ENCODE results near the gene SDC4.

Gene SDC4

GRCh38 chr20:45292343-45292742 is 55.9 kb downstream of the SDC4 start:
- no peak overlapping the region for H3K27ac ChIP-seq (ENCODE audit: low read length)
- H3K9ac ChIP-seq (ENCODE audit: low read length in 2 of 2): no peak overlapping the region
- H3K9me3 ChIP-seq (ENCODE audit: control insufficient read depth in 2 of 2, low read length in 2 of 2): no peaks in the 10 kb centered on the region
- H3K27me3 ChIP-seq (ENCODE audit: control insufficient read depth in 1 of 2, insufficient read depth in 2 of 2, low read length in 2 of 2): peaks cover 8 to 23% of the 10 kb centered on the region in 2 donors
- no peak overlapping the region for H3K4me3 ChIP-seq (ENCODE audit: low read length in 2 of 2)
- H3K4me1 ChIP-seq (ENCODE audit: control insufficient read depth, insufficient read depth, low read length): peaks cover 13% of the 10 kb centered on the region
- H3K36me3 ChIP-seq (ENCODE audit: control insufficient read depth in 2 of 2, insufficient read depth in 2 of 2, low read length in 2 of 2): no peaks in the 10 kb centered on the region

- H3K27me3 ChIP-seq (ENCODE audit: control insufficient read depth in 1 of 2, insufficient read depth in 2 of 2, low read length in 2 of 2): peaks cover 8 to 22% of the 10 kb centered on the region in 2 donors
- H3K4me3 ChIP-seq (ENCODE audit: low read length in 2 of 2): no peak overlapping the region
- H3K9ac ChIP-seq (ENCODE audit: low read length in 2 of 2): no peak overlapping the region
- no peak overlapping the region for H3K27ac ChIP-seq (ENCODE audit: low read length)
- H3K36me3 ChIP-seq (ENCODE audit: control insufficient read depth in 2 of 2, insufficient read depth in 2 of 2, low read length in 2 of 2): no peaks in the 10 kb centered on the region
- H3K4me1 ChIP-seq (ENCODE audit: control insufficient read depth, insufficient read depth, low read length): peaks cover 13% of the 10 kb centered on the region
- no peaks in the 10 kb centered on the region for H3K9me3 ChIP-seq (ENCODE audit: control insufficient read depth in 2 of 2, low read length in 2 of 2)
Observed at GRCh38 chr20:45291526-45291925, 56.7 kb downstream of the SDC4 start.

GRCh38 chr20:45290677-45291355 is 57.4 kb downstream of the SDC4 start:
- Histone ChIP-seq H3K4me1 (ENCODE audit: control insufficient read depth, insufficient read depth, low read length) (peaks cover 13% of the 10 kb centered on the region), H3K4me3 (ENCODE audit: low read length in 2 of 2) (no peak overlapping the region), H3K27me3 (ENCODE audit: control insufficient read depth in 1 of 2, insufficient read depth in 2 of 2, low read length in 2 of 2) (peaks cover 8 to 17% of the 10 kb centered on the region in 2 donors), H3K27ac (ENCODE audit: low read length) (no peak overlapping the region), H3K36me3 (ENCODE audit: control insufficient read depth in 2 of 2, insufficient read depth in 2 of 2, low read length in 2 of 2) (no peaks in the 10 kb centered on the region), H3K9me3 (ENCODE audit: control insufficient read depth in 2 of 2, low read length in 2 of 2) (no peaks in the 10 kb centered on the region), H3K9ac (ENCODE audit: low read length in 2 of 2) (no peak overlapping the region)

GRCh38 chr20:45289942-45290676 is 58.1 kb downstream of the SDC4 start:
- Histone ChIP-seq H3K27me3 (ENCODE audit: control insufficient read depth in 1 of 2, insufficient read depth in 2 of 2, low read length in 2 of 2) (peaks cover 5 to 15% of the 10 kb centered on the region in 2 donors), H3K4me3 (ENCODE audit: low read length in 2 of 2) (no peak overlapping the region), H3K9ac (ENCODE audit: low read length in 2 of 2) (no peak overlapping the region), H3K36me3 (ENCODE audit: control insufficient read depth in 2 of 2, insufficient read depth in 2 of 2, low read length in 2 of 2) (no peaks in the 10 kb centered on the region), H3K27ac (ENCODE audit: low read length) (no peak overlapping the region), H3K9me3 (ENCODE audit: control insufficient read depth in 2 of 2, low read length in 2 of 2) (no peaks in the 10 kb centered on the region), H3K4me1 (ENCODE audit: control insufficient read depth, insufficient read depth, low read length) (peaks cover 13% of the 10 kb centered on the region)

- Histone ChIP-seq H3K27ac (ENCODE audit: low read length) (no peak overlapping the region), H3K9ac (ENCODE audit: low read length in 2 of 2) (no peak overlapping the region), H3K9me3 (ENCODE audit: control insufficient read depth in 2 of 2, low read length in 2 of 2) (no peaks in the 10 kb centered on the region), H3K4me3 (ENCODE audit: low read length in 2 of 2) (no peak overlapping the region), H3K36me3 (ENCODE audit: control insufficient read depth in 2 of 2, insufficient read depth in 2 of 2, low read length in 2 of 2) (no peaks in the 10 kb centered on the region), H3K4me1 (ENCODE audit: control insufficient read depth, insufficient read depth, low read length) (peaks cover 12% of the 10 kb centered on the region), H3K27me3 (ENCODE audit: control insufficient read depth in 1 of 2, insufficient read depth in 2 of 2, low read length in 2 of 2) (peaks cover 2 to 9% of the 10 kb centered on the region in 2 donors)
Observed at GRCh38 chr20:45288860-45289259, 59.4 kb downstream of the SDC4 start.

GRCh38 chr20:45288376-45288775 is 59.8 kb downstream of the SDC4 start:
- peaks cover 7% of the 10 kb centered on the region for H3K4me1 ChIP-seq (ENCODE audit: control insufficient read depth, insufficient read depth, low read length)
- H3K27me3 ChIP-seq (ENCODE audit: control insufficient read depth in 1 of 2, insufficient read depth in 2 of 2, low read length in 2 of 2): peaks cover 3 to 7% of the 10 kb centered on the region in 2 donors
- H3K27ac ChIP-seq (ENCODE audit: low read length): no peak overlapping the region
- no peaks in the 10 kb centered on the region for H3K36me3 ChIP-seq (ENCODE audit: control insufficient read depth in 2 of 2, insufficient read depth in 2 of 2, low read length in 2 of 2)
- H3K4me3 ChIP-seq (ENCODE audit: low read length in 2 of 2): no peak overlapping the region
- H3K9ac ChIP-seq (ENCODE audit: low read length in 2 of 2): no peak overlapping the region
- no peaks in the 10 kb centered on the region for H3K9me3 ChIP-seq (ENCODE audit: control insufficient read depth in 2 of 2, low read length in 2 of 2)

- H3K27ac ChIP-seq (ENCODE audit: low read length): no peak overlapping the region
- no peak overlapping the region for H3K9ac ChIP-seq (ENCODE audit: low read length in 2 of 2)
- H3K27me3 ChIP-seq (ENCODE audit: control insufficient read depth in 1 of 2, insufficient read depth in 2 of 2, low read length in 2 of 2): peaks cover 0 to 12% of the 10 kb centered on the region in 2 donors
- no peaks in the 10 kb centered on the region for H3K9me3 ChIP-seq (ENCODE audit: control insufficient read depth in 2 of 2, low read length in 2 of 2)
- no peaks in the 10 kb centered on the region for H3K36me3 ChIP-seq (ENCODE audit: control insufficient read depth in 2 of 2, insufficient read depth in 2 of 2, low read length in 2 of 2)
- no peaks in the 10 kb centered on the region for H3K4me1 ChIP-seq (ENCODE audit: control insufficient read depth, insufficient read depth, low read length)
- no peak overlapping the region for H3K4me3 ChIP-seq (ENCODE audit: low read length in 2 of 2)
Observed at GRCh38 chr20:45283551-45284057, 64.6 kb downstream of the SDC4 start.

- H3K27ac ChIP-seq (ENCODE audit: low read length): no peak overlapping the region
- H3K9me3 ChIP-seq (ENCODE audit: control insufficient read depth in 2 of 2, low read length in 2 of 2): no peaks in the 10 kb centered on the region
- no peaks in the 10 kb centered on the region for H3K36me3 ChIP-seq (ENCODE audit: control insufficient read depth in 2 of 2, insufficient read depth in 2 of 2, low read length in 2 of 2)
- H3K27me3 ChIP-seq (ENCODE audit: control insufficient read depth in 1 of 2, insufficient read depth in 2 of 2, low read length in 2 of 2): peaks cover 0 to 11% of the 10 kb centered on the region in 2 donors
- no peak overlapping the region for H3K9ac ChIP-seq (ENCODE audit: low read length in 2 of 2)
- H3K4me3 ChIP-seq (ENCODE audit: low read length in 2 of 2): no peak overlapping the region
- H3K4me1 ChIP-seq (ENCODE audit: control insufficient read depth, insufficient read depth, low read length): no peaks in the 10 kb centered on the region
Observed at GRCh38 chr20:45282700-45283550, 65.3 kb downstream of the SDC4 start.

- Histone ChIP-seq H3K4me3 (ENCODE audit: low read length in 2 of 2) (no peak overlapping the region), H3K9ac (ENCODE audit: low read length in 2 of 2) (no peak overlapping the region), H3K4me1 (ENCODE audit: control insufficient read depth, insufficient read depth, low read length) (no peaks in the 10 kb centered on the region), H3K27me3 (ENCODE audit: control insufficient read depth in 1 of 2, insufficient read depth in 2 of 2, low read length in 2 of 2) (peaks cover 0 to 11% of the 10 kb centered on the region in 2 donors), H3K27ac (ENCODE audit: low read length) (no peak overlapping the region), H3K9me3 (ENCODE audit: control insufficient read depth in 2 of 2, low read length in 2 of 2) (no peaks in the 10 kb centered on the region), H3K36me3 (ENCODE audit: control insufficient read depth in 2 of 2, insufficient read depth in 2 of 2, low read length in 2 of 2) (no peaks in the 10 kb centered on the region)
Observed at GRCh38 chr20:45279992-45280391, 68.2 kb downstream of the SDC4 start.

- Histone ChIP-seq H3K27me3 (ENCODE audit: control insufficient read depth in 1 of 2, insufficient read depth in 2 of 2, low read length in 2 of 2) (peaks cover 3 to 4% of the 10 kb centered on the region in 2 donors), H3K4me3 (ENCODE audit: low read length in 2 of 2) (no peak overlapping the region), H3K4me1 (ENCODE audit: control insufficient read depth, insufficient read depth, low read length) (no peaks in the 10 kb centered on the region), H3K27ac (ENCODE audit: low read length) (no peak overlapping the region), H3K36me3 (ENCODE audit: control insufficient read depth in 2 of 2, insufficient read depth in 2 of 2, low read length in 2 of 2) (no peaks in the 10 kb centered on the region), H3K9me3 (ENCODE audit: control insufficient read depth in 2 of 2, low read length in 2 of 2) (no peaks in the 10 kb centered on the region), H3K9ac (ENCODE audit: low read length in 2 of 2) (no peak overlapping the region)
Observed at GRCh38 chr20:45275338-45275737, 72.9 kb downstream of the SDC4 start.
